ENCODE results near the gene REV1.

REV1 gene

GRCh38 chr2:99374747-99375146, 115.1 kb downstream of the REV1 start:
- Histone ChIP-seq H3K27ac (ENCODE audit: extremely low read depth, low read depth, low read length) (no peak overlapping the region), H3K4me3 (ENCODE audit: low read depth, low read length) (no peak overlapping the region), H3K4me1 (ENCODE audit: control insufficient read depth, insufficient read depth, low read length) (no peaks in the 10 kb centered on the region), H3K36me3 (ENCODE audit: control insufficient read depth in 2 of 2, insufficient read depth in 1 of 2, low read length in 2 of 2) (peaks cover 70 to 83% of the 10 kb centered on the region in 2 experiments), H3K9me3 (ENCODE audit: control insufficient read depth, insufficient read depth, low read depth, low read length) (no peaks in the 10 kb centered on the region)
- ChIA-PET POLR2A (interaction anchor here (0.8 kb wide), 1 partner anchor 38 kb away, joined by 3 read pairs; the partner anchor contains the start of genes EIF5B and TXNDC9), CTCF (no interaction called here)
- TF ChIP-seq ZNF629 (tag by site-specific recombination; IDR thresholded peaks at IDR 0.05) (no peak), ZNF2 (tag by site-specific recombination; IDR thresholded peaks at IDR 0.05) (no peak), ZNF747 (tag by site-specific recombination; IDR thresholded peaks at IDR 0.05) (no peak), ZNF37A (tag by site-specific recombination; IDR thresholded peaks at IDR 0.05) (no peak), ZNF521 (tag by site-specific recombination; IDR thresholded peaks at IDR 0.05) (no peak), ZNF785 (tag by site-specific recombination; IDR thresholded peaks at IDR 0.05) (no peak)
- TF ChIP-seq, protein P1, sequence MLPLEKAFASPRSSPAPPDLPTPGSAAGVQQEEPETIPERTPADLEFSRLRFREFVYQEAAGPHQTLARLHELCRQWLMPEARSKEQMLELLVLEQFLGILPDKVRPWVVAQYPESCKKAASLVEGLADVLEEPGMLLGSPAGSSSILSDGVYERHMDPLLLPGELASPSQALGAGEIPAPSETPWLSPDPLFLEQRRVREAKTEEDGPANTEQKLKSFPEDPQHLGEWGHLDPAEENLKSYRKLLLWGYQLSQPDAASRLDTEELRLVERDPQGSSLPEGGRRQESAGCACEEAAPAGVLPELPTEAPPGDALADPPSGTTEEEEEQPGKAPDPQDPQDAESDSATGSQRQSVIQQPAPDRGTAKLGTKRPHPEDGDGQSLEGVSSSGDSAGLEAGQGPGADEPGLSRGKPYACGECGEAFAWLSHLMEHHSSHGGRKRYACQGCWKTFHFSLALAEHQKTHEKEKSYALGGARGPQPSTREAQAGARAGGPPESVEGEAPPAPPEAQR (tag by site-specific recombination; IDR thresholded peaks at IDR 0.05): no peak
- TF ChIP-seq, protein P2, sequence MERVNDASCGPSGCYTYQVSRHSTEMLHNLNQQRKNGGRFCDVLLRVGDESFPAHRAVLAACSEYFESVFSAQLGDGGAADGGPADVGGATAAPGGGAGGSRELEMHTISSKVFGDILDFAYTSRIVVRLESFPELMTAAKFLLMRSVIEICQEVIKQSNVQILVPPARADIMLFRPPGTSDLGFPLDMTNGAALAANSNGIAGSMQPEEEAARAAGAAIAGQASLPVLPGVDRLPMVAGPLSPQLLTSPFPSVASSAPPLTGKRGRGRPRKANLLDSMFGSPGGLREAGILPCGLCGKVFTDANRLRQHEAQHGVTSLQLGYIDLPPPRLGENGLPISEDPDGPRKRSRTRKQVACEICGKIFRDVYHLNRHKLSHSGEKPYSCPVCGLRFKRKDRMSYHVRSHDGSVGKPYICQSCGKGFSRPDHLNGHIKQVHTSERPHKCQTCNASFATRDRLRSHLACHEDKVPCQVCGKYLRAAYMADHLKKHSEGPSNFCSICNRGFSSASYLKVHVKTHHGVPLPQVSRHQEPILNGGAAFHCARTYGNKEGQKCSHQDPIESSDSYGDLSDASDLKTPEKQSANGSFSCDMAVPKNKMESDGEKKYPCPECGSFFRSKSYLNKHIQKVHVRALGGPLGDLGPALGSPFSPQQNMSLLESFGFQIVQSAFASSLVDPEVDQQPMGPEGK (tag by site-specific recombination; IDR thresholded peaks at IDR 0.05): no peak
- TF ChIP-seq, protein P3, sequence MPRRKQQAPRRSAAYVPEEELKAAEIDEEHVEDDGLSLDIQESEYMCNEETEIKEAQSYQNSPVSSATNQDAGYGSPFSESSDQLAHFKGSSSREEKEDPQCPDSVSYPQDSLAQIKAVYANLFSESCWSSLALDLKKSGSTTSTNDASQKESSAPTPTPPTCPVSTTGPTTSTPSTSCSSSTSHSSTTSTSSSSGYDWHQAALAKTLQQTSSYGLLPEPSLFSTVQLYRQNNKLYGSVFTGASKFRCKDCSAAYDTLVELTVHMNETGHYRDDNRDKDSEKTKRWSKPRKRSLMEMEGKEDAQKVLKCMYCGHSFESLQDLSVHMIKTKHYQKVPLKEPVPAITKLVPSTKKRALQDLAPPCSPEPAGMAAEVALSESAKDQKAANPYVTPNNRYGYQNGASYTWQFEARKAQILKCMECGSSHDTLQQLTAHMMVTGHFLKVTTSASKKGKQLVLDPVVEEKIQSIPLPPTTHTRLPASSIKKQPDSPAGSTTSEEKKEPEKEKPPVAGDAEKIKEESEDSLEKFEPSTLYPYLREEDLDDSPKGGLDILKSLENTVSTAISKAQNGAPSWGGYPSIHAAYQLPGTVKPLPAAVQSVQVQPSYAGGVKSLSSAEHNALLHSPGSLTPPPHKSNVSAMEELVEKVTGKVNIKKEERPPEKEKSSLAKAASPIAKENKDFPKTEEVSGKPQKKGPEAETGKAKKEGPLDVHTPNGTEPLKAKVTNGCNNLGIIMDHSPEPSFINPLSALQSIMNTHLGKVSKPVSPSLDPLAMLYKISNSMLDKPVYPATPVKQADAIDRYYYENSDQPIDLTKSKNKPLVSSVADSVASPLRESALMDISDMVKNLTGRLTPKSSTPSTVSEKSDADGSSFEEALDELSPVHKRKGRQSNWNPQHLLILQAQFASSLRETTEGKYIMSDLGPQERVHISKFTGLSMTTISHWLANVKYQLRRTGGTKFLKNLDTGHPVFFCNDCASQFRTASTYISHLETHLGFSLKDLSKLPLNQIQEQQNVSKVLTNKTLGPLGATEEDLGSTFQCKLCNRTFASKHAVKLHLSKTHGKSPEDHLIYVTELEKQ (tag by site-specific recombination; IDR thresholded peaks at IDR 0.05; ENCODE audit: borderline replicate concordance): no peak

GRCh38 chr2:99373144-99373543, 116.7 kb downstream of the REV1 start:
- Histone ChIP-seq H3K4me3 (ENCODE audit: low read depth, low read length) (no peak overlapping the region), H3K36me3 (ENCODE audit: control insufficient read depth in 2 of 2, insufficient read depth in 1 of 2, low read length in 2 of 2) (peaks cover 68 to 84% of the 10 kb centered on the region in 2 experiments), H3K27ac (ENCODE audit: extremely low read depth, low read depth, low read length) (no peak overlapping the region), H3K9me3 (ENCODE audit: control insufficient read depth, insufficient read depth, low read depth, low read length) (no peaks in the 10 kb centered on the region), H3K4me1 (ENCODE audit: control insufficient read depth, insufficient read depth, low read length) (no peaks in the 10 kb centered on the region)
- ChIA-PET CTCF (interaction anchor here (0.6 kb wide), 1 partner anchor 147 kb away, joined by 3 read pairs; no protein-coding TSS in a partner anchor), POLR2A (no interaction called here)
- no peak for TF ChIP-seq ZNF704 (tag by site-specific recombination; IDR thresholded peaks at IDR 0.05)
- no peak for TF ChIP-seq ZNF660 (tag by site-specific recombination; IDR thresholded peaks at IDR 0.05)
- TF ChIP-seq ZNF311 (tag by site-specific recombination; IDR thresholded peaks at IDR 0.05; ENCODE audit: borderline replicate concordance): no peak
- TF ChIP-seq ZFP37 (tag by site-specific recombination; IDR thresholded peaks at IDR 0.05): no peak
- TF ChIP-seq ZNF664 (tag by site-specific recombination; IDR thresholded peaks at IDR 0.05): no peak
- TF ChIP-seq BCL11A (tag by site-specific recombination; IDR thresholded peaks at IDR 0.05; ENCODE audit: low read depth): no peak
- TF ChIP-seq ZNF843 (tag by site-specific recombination; IDR thresholded peaks at IDR 0.05): no peak
- no peak for TF ChIP-seq ZNF133 (tag by site-specific recombination; IDR thresholded peaks at IDR 0.05)
- TF ChIP-seq ZNF239 (tag by site-specific recombination; IDR thresholded peaks at IDR 0.05): no peak
- TF ChIP-seq ZNF169 (tag by site-specific recombination; IDR thresholded peaks at IDR 0.05): no peak
- TF ChIP-seq KLF7 (tag by site-specific recombination; IDR thresholded peaks at IDR 0.05; ENCODE audit: borderline replicate concordance): no peak
- no peak for TF ChIP-seq ZNF362 (tag by site-specific recombination; IDR thresholded peaks at IDR 0.05)
- no peak for TF ChIP-seq HOXA7 (CRISPR knock-in tag; IDR thresholded peaks at IDR 0.05; ENCODE audit: borderline replicate concordance)
- no peak for TF ChIP-seq ZNF121 (tag by site-specific recombination; IDR thresholded peaks at IDR 0.05)
- TF ChIP-seq, protein P4, sequence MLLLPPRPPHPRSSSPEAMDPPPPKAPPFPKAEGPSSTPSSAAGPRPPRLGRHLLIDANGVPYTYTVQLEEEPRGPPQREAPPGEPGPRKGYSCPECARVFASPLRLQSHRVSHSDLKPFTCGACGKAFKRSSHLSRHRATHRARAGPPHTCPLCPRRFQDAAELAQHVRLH (tag by site-specific recombination; IDR thresholded peaks at IDR 0.05): no peak
- no peak for TF ChIP-seq ZNF211 (tag by site-specific recombination; IDR thresholded peaks at IDR 0.05; ENCODE audit: low read depth)
